Measurements from ENCODE around the gene FOXN3.
"Not testable (repeated sequence)": the region's sequence is repeated elsewhere in the genome, so short reads cannot be mapped to it uniquely, and the experiment has no call there.

FOXN3 gene

DNA sequence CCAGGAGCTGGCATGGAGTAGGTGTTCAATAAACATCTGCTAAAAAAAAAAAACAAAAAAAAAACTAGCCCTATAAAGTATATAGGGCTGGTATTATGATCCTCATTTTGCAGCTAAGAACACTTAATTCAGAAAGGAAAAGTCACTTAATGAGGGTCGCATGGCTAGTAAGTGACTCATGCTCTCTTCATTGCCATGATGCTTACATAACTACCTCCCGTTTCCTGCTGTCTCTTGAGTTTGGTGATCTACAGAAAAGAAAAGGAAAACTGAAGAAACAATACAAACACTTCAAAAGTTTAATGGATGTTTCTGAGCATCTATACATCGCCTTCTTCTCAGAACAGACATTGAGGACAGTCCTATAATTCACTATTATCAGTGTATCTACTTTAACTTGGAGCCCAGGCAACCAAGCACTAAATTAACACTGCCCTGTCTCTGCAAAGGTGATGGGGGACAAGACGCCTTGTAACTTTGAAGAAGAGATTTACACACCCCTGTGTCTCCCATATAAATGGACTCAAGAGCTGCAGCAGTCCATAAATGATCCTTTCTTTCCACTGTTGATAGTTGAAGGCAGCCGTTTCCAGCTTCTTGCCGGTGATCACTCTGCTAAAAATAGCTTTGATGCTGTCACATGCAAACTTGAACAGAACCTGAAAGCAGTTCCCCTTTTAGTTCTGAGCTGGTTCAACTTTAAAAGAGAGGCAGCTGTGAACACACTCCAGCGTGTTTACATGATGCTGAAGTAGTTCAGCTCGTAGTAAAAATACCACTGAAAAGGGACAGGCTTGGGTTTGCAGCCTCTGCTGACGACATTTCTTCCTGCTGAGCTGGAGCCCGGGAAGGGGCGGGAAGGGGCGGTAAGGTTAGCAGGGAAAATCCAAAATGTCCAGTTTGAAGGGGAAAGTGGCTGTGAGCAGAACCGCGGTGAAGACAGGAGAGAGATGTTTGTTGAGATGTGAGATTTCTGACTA is 113.3 kb downstream of the FOXN3 start:
- no peak for DNase-seq (ENCODE audit: low spot score)

DNA sequence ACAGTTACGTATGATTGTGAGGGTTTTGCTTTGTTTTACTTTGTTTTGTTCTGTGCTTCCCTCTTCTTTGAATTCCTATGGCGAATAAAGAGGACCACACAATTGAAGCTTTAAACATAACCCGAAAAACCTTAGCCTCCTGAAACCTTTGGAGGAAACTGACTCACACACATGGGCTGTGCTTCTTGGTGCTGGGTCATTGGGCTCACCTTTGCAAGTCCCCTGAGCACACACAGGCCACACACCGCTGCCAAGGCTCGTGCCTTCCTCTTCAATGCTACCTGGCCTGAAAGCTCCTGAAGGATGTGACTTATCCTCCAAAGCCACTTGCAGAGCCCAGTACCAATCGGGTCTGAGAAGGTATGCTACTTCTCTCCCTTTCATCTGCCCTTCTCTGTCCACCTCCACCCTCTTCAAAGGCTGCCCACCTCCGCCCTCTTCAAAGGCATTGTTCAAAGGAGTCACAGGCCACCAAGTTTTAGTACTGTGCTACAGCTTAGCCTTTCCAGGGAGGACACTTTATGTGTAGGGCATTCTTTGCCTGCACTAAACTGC is 114.6 kb downstream of the FOXN3 start:
- DNase-seq (ENCODE audit: low spot score), result no peak

DNA sequence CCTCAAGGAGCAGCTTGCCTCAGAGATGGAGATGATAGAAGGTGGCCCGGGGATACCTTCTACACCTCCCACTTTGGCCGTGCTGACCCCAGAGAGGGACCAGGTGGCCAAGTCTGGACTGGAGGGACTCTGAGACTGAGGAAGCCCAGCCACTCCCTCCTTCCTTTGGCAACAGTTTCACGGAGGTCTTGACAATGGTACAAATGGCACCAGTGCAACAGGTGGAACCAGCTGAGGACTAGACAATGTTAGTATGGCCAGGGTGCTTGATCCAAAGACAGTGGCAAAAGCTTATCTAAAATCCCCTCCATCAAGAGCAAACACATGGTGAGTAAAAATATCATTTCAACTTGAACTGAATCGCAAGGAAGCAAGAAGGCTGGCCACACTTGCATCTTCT is 117.4 kb downstream of the FOXN3 start:
- DNase-seq (ENCODE audit: low spot score), result no peak

- DNase-seq (ENCODE audit: low spot score), result no peak
These were observed 118.8 kb downstream of the FOXN3 start for GRCh38 chr14:89298056-89298834.

DNA sequence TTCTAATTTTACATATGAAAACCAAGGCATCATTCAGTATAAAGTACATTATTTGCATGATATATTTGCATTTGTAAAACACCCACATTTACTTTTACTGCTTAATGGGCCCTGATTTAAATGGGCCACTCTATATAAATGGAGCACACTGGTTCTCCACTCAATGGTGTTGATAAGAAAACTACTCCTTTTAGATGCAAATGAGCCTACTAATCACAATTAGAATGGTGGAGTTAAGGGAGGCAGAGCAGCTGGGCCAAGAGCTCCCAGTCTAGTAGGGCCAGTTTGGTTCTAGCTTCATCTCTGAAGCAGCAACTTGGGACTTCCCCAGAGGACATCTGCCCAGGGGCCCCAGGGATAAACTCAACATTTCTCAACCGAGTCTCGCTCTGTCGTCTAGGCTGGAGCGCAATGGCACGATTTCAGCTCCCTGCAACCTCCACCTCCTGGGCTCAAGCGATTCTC is 120.7 kb downstream of the FOXN3 start:
- no peak for DNase-seq (ENCODE audit: low spot score)

DNA sequence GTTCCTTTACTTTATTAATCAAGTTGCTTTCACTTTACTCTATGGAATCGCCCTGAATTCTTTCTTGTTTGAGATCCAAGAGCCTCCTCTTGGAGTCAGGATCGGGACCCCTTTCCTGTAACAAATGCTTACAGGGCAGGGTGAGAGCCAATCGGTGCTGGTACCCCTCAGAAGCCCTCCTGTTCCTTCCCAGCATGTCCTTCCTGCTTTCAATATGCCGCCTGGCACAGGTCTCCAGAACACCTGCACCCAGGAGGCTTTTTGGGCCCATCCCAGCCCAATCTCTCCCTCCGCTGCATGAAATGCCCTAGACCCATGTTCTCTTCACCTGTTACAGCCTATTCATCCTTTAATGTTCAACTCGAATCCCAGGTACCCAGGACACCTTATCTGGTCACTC is 122.2 kb downstream of the FOXN3 start:
- no peak for DNase-seq (ENCODE audit: low spot score)

DNA sequence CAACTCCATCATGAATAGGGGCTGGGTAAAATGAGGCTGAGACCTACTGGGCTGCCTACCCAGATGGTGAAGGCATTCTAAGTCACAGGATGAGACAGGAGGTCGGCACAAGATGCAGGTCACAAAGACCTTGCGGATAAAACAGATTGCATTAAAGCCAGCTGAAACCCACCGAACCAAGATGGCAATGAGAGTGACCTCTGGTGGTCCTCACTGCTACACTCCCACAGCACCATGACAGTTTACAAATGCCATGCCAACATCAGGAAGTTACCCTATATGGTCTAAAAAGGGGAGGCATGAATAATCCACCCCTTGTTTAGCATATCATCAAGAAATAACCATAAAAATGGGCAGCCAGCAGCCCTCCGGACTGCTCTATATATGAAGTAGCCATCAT is 122.6 kb downstream of the FOXN3 start:
- not testable (repeated sequence) for DNase-seq (ENCODE audit: low spot score)

DNA sequence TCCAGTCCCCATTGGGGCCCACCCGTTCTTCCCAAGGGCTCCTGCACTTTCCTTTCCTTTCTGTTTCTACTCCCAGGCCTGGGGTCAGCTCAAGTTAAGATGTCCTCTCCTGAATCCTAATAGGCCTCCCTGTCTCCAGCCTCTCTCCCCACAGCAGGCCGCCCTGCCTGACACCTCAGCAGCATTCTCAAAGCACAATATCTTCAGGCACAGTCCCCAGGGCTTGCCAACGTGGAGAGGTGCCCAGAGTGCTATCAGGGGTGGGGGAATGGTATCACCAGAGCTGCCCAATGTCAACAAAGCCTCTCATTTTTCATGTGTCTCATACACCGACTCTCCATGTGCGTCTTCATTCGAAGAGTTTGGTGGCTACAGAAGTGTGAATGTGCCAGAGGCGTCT is 123.0 kb downstream of the FOXN3 start:
- no peak for DNase-seq (ENCODE audit: low spot score)

- DNase-seq (ENCODE audit: low spot score), result no peak
These were observed 123.6 kb downstream of the FOXN3 start for GRCh38 chr14:89293314-89293916.

- no peak for DNase-seq (ENCODE audit: low spot score)
These were observed 124.3 kb downstream of the FOXN3 start for GRCh38 chr14:89292579-89293313.

DNA sequence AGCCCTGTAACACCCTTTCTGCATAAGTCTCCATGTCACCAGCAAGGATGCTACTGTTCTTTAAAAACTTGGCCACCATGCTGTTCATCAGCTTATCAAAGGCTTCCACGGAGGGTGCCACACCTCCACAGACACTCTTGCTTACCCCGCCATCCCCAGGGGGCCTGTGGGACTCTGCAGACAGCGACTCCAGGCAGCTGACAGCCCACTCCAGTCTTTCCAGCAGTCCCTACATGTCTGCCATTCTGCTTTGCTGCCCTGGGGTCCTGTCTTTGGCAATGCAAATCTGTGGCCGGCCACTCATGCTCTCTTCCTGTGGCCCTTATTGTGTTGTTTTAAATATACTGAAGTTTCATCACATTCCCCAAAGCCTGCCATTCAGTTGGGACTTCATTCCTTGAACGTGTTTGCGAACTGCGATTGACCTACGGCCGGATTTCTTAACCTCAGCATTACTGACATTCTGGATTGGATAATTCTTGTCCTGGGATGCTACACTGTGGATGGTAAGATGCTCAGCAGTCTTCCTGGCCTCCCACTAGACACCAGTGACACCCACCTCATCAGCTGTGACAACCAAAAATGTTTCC is 125.6 kb downstream of the FOXN3 start:
- DNase-seq (ENCODE audit: low spot score), result no peak

- DNase-seq (ENCODE audit: low spot score), result no peak
These were observed 126.2 kb downstream of the FOXN3 start for GRCh38 chr14:89290813-89291212.

GRCh38 chr14:89289477-89289876 is 127.6 kb downstream of the FOXN3 start:
- DNase-seq (ENCODE audit: low spot score), result no peak

- DNase-seq (ENCODE audit: low spot score), result no peak
These were observed 128.9 kb downstream of the FOXN3 start for GRCh38 chr14:89288114-89288513.

DNA sequence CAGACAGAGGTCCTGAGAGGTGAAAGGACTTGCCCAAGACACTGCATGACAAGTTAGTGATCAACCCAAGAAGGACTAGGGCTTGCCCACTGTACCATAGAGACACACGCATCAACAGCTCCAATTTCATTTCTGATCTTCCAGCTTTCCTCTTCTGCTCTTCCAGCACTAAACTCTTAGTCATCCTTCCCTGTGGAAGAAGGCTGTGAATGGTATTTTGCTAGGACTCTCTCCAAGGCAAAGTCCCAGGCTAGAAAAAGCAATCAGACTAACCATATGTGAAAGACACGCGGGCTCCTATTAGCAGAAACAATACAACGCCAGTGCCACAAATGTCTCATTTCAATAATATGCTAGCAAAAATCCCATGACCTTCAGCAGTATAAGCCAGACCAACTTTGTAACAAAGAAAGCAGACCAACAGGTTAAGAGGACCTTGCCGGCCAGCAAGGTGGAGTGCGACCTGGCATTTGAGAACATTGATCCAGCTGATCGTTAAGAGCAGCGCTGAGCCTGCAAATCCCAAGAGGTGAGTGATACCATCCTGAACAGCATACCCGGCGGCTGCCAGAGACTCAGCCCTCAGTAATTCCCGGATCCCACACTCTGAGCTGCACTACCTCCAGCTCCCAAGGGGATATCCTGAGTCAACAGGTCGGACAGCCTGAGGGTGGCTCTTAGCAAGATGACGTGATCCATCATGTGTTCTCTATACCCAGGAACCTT is 132.5 kb downstream of the FOXN3 start:
- DNase-seq (ENCODE audit: low spot score), result no peak

GRCh38 chr14:89283327-89284060 is 133.5 kb downstream of the FOXN3 start:
- no peak for DNase-seq (ENCODE audit: low spot score)

DNA sequence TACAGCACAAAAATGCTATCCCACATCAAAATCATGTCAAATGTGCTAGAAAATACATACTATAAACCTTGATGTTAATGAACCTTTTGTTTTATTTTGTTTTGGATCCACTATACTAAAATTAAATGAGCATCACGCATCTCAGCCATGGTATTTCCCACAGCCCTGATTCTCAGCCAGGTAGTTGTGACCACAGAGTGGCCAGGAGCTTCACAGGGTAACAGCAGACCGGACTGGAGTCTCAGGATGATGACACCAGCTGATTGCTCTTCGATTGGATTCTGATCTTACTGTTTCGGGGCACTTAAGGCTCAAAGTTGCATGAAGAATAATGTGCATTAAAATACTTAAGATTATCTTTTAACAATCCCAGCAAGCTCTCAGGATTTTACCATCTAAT is 134.8 kb downstream of the FOXN3 start:
- no peak for DNase-seq (ENCODE audit: low spot score)

- DNase-seq (ENCODE audit: low spot score), result no peak
These were observed 136.4 kb downstream of the FOXN3 start for GRCh38 chr14:89280600-89280999.

DNA sequence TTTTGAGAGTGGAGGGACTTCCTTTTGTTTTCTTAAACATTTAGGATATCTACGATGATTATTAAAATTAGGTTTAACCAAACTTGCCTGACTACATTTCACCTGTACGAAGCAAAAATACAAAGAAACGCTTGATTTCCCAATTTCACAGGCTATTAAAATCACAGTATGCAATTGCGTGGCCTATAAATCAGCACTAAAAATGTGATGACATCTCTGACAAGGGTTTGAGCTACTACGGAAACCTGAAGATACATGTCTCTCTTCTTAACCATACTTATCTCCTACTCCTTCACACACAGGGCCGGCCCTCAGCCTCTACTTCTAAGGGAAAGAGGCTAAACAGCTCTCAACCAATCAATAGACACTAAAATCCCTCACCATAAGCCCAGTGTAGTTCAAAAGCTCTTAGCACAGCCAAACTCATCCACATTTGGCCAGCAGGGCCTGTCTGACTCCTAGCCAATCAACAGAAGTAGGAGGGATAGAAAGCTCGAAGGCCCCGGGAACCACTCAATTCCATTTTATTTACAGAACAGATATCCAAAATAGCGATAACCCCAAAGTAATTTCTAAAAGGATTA is 137.3 kb downstream of the FOXN3 start:
- DNase-seq (ENCODE audit: low spot score), result no peak

All from LoVo (cell line).